GM18909 (cell line): ENCODE data around the gene DVL1.

Experiments used
- ATAC-seq: cut with Tn5 transposase; IDR thresholded peaks from one replicate; pipeline ENCODE4 v1.9.1; 2021; ENCODE audit warnings: mild to moderate bottlenecking; ENCODE audit not compliant: unreplicated experiment, poor library complexity

Gene DVL1

GRCh38 chr1:1287288-1288110, 61.7 kb downstream of the DVL1 start:
- no peak for ATAC-seq

- no peak for ATAC-seq
Measured at GRCh38 chr1:1286313-1287261, 62.6 kb downstream of the DVL1 start.

- no peak for ATAC-seq
Measured at GRCh38 chr1:1285611-1286311, 63.5 kb downstream of the DVL1 start.
